GM21360 (cell line): ENCODE measurements around the gene ABCC11.
"Not testable (repeated sequence)": the region's sequence is repeated elsewhere in the genome, so short reads cannot be mapped to it uniquely, and the experiment has no call there.

Experiments
- ATAC-seq: cut with Tn5 transposase; IDR thresholded peaks from one replicate; pipeline ENCODE4 v1.9.1; 2021; ENCODE audit warnings: mild to moderate bottlenecking, moderate library complexity; ENCODE audit not compliant: unreplicated experiment

ABCC11 gene

DNA sequence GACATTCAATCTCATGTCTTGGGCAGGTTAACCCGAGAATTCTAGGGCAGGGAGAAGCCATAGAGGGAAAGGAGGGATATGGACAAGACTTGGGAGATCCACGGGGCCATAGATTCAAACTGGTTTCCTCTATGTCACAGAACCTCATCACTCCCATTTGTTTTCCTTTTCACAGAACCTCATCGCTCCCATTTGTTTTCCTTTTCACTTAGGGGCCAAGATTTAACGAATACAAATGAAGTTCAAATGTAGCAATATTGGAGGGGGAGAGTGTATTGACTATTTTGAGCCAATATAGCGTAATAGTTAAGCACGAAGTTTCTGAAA is 42.6 kb downstream of the ABCC11 start:
- no peak for ATAC-seq

DNA sequence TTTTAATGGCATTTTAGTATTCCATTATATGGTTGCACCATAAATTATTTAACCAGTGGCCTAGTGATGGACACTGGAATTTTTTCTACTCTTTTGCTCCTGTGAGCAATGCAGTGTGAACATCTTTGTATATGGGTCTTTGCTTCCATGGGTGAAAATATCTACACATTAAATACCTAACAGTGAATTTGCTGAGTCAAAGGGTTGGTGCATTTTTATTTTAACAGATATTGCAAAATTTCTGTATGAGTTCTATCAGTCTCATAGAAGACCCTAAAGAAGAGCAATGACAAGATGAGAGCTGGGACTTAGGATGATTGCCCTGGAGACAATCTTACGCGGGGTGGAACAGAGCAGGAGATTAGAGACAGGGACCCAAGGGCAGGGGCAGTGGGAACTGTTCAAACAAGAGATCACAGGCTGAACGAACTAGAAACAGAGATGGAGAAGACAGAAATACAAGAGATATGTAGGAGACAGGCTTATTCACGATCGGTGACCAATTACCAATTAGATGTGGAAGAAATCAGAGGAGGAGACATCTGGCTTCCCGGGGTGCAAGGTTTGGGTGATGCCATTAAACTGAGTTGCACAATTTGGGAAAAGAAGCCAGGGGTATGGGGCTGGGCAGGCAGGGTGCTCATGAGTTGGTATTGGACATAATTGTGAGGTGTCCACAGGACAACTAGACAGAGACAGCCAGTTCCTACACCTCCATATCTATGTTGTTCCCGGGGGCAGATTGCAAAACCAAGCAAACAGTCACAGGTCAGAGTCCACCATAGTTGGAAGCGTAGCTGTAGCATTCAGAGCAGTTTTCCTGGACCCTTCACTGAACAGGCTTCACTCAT is 43.1 kb downstream of the ABCC11 start:
- no peak for ATAC-seq

DNA sequence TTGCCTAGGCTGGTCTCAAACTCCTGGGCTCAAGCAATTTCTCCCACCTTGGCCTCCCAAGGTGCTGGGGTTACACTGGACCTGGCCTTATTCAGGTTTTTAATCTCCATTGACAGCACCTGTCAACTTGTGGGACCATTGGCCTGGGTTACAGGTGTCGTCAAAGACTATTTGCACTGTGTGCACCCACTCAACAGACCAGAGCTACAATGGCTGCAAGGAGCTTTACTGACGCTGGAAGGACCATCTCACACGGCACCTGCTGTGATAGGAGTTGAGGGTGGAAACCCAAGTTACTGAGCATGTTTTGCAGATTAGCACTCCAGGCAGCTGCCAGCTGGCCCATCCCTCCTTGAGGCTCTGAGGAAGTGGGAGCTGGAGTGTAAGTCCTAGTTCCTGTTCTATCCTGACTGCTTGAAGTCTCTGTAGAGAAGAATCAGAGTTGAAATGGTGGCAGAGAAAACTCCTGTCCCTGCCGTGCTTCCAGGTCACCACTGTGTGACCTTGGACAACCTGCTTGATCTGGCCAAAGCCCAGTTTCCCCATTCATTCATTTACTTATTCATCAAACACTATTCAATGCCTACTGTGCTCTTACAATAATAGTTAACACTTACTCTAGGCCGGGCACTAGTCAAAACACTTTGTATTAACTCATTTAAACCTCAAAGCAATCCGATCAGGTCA is 45.7 kb downstream of the ABCC11 start:
- ATAC-seq, result no peak

DNA sequence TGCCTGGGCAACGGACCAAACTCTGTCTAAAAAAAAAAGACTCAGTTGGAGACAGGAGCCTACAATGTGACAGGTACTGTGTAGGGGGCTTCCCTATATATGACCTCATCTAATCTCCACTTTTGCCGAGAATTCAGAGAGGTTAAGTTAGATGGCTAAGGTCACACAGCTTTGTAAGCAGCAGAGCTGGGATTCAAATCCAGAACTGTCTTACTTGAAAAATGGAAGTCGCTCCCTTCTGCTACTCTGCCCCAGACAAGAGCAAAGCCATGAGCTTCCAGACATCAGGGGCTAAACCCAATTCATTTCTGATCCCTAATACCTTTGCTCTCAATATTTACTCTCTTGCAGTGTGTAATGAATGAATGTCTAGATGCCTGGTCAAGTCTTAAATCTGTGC is 50.0 kb downstream of the ABCC11 start:
- no peak for ATAC-seq

DNA sequence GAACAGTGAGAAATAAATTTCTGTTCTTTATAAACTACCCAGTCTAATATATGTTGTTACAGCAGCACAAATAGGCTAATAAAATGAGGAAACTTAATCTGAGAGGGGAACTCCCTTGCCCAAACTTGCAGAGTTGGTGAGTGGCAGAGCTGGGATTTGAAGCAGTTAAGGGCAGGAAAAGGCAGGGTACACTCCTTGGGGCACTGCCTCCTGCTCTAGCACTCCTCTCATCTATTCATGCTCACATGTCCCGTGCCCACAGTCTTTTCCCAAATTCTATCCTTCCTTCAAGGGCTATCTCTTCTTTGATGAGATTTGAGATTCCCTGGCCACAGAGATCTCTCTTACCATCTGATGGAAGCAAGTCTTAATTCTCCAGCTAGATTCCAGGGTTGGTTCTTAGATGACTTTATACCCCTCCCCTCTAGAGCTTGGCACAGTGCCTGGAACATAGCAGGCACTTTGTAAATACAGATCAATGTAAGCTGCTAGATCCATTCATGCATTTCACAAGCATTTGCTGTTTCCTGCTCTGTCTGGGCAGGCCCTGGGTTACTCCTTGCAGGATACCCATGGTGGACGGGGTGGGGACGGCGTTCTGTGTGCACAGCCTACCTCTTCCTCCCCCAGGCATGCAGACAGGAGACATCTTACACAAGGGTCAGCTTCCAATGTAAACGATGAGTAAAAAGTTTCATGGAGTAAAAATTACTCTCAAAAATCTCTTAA is 52.3 kb downstream of the ABCC11 start:
- no peak for ATAC-seq

DNA sequence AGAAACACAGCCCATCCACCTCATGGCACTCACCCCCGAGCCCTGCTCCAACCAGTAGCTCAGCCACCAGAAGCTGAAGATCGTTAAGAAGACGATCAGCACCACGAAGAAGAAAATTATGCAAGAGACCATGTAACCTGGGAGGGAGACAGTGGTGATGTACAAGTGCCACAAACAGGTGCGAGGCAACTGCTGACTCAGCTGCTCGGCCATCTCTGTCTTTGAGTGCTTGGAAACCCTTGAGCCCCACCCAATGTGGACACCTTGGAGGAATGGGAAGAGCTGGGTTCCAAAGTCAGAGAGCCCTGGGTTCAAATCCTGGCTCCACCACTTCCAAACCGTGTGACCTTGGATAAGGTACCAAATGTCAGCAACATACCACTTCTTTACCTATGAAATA is 53.5 kb downstream of the ABCC11 start:
- ATAC-seq, result no peak

DNA sequence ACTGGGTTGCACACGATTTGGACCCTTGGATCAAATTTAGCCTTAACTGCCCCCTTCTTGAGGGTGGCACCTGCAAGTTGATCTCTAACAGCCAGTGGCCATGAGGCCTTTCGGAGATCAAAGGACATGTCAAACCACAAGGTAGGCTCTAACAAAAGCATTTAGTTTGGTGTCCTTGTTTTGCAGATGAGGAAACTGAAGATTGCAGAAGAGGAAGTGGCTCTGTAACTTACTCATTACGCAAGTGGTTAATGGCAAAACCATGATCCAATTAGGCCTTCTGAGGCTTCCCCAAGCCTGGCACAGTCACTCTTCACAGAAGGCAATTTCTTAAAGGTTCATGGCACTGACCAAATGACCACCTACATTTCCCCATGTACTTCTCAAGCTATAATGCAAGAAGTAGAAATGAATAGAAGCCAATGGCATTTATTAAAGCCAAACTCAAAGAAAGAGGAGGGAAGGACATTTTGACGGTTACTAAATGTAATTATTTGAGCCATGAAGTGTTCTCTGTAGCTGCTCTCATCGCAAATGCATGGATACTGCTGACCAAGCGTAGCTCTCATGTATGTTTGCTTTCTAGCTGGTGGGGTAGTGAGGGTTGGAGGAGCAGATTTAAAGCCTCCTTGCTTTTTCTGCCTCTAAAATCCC is 58.8 kb downstream of the ABCC11 start:
- peak; percentile 75 for ATAC-seq

DNA sequence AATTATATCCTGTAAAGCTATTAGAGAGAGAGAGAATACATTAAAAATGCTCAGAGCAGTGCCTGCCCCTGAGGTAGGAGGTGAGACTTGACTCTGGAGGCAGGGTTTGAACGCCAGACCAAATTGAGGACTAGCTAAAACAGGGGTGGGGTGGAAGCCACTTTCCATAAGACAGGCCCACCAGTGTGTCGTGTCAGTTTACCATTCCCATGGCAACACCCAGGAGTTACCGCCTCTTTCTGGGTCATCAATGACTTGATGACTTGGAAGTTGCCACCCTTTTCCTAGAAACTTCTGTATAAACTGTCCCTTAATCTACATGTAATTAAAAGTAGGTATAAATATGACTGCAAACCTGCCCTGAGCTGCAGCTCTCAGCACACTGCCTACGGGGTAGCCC is 59.6 kb downstream of the ABCC11 start:
- ATAC-seq, result no peak

DNA sequence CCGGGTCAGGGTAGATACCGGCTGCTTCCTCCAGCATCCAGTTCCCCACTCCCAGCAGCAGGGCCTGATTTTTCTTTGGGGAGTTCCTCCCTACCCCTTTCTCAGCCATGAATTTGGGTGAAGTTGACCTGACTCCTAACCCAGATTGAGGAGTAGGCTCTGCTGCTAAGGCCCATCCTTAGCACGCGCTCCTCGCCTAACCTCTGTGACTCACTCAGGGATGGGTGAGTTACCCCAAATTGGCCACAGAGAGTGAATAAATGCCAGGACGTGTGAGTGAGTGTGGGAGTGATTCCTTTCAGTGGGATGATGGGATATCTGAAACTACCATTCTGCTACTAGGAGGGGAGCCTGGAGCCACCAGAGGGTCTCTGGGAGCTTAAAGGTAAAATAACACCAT is 62.7 kb downstream of the ABCC11 start:
- no peak for ATAC-seq

DNA sequence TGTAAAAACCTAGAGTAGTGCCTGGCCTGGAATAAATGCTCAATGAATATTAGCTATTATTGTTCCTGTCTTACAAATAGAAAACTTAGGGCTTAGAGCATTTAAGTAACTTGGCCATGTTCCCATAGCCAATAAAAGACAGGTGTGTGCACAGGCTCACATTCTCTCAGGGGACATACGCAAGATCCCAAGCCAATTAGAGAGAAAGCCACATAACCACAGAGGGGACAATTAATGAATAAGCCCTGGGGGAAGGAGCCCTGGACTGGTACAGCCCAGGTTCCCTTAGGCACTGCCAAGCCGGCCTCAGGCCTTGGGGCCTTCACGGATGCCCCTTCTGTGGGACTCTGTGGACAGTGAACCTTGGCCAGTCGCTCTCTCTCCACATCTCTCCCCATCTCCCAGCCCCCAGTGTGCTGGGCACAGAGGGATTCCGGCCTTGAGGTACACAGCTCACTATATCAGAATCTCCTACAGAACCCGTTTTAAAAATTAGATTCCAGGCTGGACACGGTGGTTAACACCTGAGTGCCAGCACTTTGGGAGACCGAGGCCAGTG is 64.3 kb downstream of the ABCC11 start:
- ATAC-seq, result no peak

DNA sequence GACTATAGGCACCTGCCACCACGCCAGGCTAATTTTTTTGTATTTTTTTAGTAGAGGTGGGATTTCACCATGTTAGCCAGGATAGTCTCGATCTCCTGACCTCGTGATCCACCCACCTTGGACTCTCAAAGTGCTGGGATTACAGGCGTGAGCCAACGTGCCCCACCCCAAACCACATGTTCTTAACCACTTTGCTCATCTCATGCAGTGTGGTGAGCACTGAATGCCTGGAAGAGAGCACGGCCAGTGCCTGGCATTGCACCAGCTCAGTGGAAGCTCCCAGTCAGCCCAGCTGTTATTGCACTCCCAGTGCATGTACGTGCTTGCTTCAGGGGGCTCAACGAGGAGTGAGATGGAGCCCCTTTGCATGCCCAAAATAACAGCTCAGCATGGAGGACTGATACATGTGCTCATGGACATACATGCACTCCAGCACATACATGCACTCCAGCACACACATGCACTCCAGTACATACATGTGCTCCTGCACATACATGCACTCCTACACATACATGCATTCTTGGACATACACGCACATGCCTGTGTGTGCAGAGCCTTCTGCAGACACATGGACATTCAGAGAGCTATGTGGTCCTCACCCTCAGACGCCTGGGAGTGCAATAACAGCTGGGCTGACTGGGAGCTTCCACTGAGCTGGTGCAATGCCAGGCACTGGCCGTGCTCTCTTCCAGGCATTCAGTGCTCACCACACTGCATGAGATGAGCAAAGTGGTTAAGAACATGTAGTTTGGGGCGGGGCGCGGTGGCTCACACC is 65.4 kb downstream of the ABCC11 start:
- ATAC-seq, result not testable (repeated sequence)

DNA sequence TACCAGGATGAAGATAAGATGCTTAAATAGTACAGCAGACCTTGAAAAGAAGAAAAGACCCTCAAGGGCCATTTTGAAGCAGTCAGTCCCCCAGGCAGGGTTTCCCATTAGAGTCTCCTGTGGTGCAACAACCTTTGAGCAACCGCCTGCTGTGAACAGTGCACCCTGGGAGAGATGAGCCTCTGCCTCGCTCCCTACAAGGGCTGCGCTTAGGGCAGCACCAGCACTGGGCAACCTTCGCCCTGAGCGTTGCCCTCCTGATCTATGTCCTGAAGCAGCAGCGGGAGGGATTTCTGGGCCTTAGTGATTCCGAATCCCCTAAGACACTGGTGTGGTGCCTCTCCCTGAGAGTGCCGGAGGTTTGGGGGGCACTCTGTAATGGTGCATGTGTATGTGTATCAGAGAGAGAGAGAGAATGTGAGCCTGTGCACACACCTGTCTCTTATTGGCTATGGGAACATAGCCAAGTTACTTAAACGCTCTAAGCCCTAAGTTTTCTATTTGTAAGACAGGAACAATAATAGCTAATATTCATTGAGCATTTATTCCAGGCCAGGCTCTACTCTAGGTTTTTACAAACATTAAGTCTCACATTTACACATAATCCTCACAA is 66.4 kb downstream of the ABCC11 start:
- ATAC-seq, result no peak

DNA sequence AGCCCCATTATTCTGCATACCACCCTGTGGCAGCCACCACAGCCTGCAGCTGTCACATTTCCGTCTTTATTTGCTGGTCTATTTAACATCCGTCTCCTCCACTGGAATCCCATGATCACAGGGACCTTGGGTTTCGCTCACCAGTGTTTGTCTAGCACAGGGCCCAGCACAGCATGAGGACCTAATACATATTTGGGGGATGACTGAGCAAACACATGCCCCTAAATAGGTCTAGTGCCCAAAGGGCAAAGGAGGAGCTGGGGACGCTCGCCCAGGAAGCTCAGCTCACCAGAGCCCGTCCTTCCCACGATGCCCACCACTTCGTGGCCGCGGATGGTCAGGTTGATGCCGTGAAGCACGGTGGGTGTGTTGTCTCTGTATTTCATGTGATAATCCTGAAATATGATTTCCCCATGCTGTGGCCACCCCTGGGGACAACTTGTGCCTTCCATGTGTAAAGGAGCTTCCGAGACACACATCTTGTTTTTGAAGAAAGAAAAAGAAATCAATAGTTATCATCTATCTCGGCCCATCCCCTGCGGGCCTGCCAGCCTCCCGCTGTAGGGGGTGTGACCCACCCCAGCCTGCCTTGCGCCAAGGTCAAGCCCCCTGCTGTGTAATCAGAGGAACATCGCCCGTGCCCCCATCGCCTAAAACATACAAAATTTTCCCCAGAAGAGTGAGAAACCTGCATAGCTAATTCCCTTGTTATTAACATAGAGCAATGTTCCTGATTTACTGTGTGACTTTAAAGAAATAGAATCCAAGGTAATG is 70.5 kb downstream of the ABCC11 start:
- ATAC-seq, result no peak

DNA sequence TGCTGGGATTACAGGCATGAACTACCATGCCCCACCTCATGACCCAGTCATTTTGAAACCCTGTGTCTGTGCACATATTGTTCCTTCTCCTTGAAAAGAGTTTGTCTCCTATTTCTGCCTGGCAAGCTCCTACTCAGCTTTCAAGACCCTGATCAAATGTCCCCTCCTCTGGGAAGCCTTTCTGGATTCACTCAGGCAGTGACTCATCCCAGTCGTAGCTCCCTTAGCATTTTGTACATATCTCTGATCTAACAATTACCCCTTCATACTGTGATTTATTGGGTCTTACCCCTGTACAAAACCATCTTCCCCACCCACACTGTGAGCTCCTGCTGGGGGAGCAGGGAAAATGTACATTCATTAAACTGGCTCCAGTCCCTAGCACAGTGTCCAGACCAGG is 73.5 kb downstream of the ABCC11 start:
- no peak for ATAC-seq

DNA sequence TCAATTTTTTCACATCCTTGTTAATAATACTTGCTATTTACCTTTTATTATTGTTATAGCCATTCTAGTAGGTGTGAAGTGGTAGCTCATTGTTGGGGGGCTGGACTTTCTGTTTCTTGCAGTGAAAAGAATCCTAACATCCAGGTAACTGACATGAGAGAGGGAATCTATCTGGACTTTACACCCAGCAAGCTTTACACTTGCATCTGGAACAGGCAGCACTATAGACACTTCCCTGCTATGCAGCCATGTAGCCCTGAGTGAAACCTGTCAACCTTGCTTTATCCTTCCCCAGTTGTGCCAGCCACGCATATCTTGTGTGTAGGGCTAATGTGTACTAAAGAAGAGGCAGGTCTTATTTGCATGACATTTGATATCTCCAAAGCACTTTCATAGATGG is 74.7 kb downstream of the ABCC11 start:
- no peak for ATAC-seq

DNA sequence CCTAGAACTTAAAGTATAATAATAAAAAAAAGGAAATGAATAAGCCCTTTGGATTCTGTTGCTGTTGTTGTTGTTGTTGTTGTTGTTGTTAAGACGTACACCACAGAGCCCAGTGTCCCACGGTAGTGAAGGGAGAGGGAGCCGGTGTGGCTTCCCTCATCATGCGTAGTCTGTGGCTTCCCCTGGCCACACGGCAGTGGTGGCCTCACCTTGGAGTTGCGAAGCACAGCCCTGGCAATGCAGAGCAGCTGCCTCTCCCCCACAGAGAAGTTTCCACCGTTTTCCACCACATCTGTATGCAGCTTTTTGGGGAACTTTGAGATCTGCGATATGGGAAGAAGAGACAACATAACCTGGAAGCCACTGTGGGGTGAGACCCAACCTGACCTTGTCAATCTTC is 77.4 kb downstream of the ABCC11 start:
- ATAC-seq, result no peak

DNA sequence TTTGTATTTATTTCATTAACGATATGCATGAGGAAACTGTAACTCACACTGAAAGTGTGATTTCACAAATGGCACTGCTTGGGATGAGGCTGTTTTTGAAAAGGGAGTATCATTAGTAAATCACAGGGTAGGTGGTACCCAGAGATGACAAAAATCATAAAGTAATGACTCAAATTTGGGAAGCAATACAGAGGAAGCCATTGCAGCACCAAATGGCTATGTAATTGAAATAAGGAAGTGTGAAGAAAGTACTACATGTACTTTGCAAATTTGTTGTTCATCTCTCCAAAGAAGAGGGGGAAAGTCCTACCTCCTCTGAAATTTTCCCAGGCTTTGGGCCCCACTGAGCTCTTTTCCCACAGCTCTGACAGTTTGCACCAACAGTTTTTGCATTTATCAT is 79.3 kb downstream of the ABCC11 start:
- ATAC-seq, result no peak

DNA sequence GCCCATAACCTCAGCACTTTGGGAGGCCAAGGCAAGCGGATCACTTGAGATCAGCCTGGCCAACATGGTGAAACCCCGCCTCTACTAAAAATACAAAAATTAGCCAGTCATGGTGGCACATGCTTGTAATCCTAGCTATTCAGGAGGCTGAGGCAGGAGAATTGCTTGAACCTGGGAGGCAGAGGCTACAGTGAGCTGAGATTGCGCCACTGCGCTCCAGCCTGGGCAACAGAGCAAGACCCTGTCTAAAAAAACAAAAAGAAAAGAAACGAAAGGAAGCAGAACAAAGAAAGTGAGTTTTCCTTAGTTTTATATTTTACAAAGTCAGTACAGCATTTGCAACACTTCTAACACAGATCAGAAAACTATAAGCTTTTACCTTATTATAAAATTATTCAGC is 80.7 kb downstream of the ABCC11 start:
- ATAC-seq, result not testable (repeated sequence)

DNA sequence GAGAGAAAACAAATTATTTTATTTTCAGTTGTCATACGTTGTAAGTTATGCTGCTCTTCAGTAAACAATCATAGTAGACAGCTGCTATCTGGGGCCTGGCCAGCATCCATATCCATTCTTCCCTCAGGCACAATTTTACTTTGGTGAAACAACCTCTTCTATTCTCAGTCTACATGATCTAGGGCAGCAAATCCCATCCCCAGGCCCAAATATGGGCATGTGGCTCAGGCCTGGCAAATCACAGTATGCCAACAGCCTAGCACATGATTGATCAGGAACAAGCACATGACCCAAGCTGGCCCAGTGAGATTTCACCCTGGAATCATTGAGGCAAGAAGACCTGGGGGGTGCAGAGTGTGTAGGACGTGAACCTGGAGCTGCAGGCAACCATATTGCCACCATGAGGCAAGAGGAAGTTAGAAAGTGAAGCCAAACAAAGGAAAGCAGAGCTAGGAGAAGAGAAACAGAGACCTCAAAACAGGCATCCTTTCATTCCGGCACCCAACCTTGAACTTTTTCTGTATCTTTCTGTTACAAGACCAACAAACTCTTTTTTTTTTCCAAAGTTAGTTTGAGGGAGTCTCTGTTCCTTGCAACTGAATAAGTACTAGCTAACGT is 81.3 kb downstream of the ABCC11 start:
- ATAC-seq, result no peak
